Medulla oblongata (tissue), 1 donor: Measurements from ENCODE around the gene CACTIN.
"Not testable (repeated sequence)": the region's sequence is repeated elsewhere in the genome, so short reads cannot be mapped to it uniquely, and the experiment has no call there.

Source experiments
- DNase-seq: peaks from one replicate; pipeline ENCODE4 v3.0.0-alpha.2; 2015; ENCODE audit errors: extremely low spot score

Gene CACTIN

GRCh38 chr19:3628766-3629165, 2.2 kb upstream of the CACTIN start:
- not testable (repeated sequence) for DNase-seq

- no peak for DNase-seq
These were observed 747 bp upstream of the CACTIN start for GRCh38 chr19:3627351-3627723.

GRCh38 chr19:3625996-3626472, 556 bp downstream of the CACTIN start:
- DNase-seq, result no peak

- DNase-seq, result no peak
These were observed 2.9 kb downstream of the CACTIN start for GRCh38 chr19:3623716-3624115.

- DNase-seq, result no peak
These were observed 4.4 kb downstream of the CACTIN start for GRCh38 chr19:3622224-3622623.

GRCh38 chr19:3621689-3622088, 4.9 kb downstream of the CACTIN start:
- DNase-seq, result no peak

GRCh38 chr19:3620817-3621547, 5.6 kb downstream of the CACTIN start:
- DNase-seq, result no peak

- no peak for DNase-seq
These were observed 6.3 kb downstream of the CACTIN start for GRCh38 chr19:3620145-3620816.

GRCh38 chr19:3619631-3620012, 7.0 kb downstream of the CACTIN start:
- no peak for DNase-seq

GRCh38 chr19:3618811-3619630, 7.6 kb downstream of the CACTIN start:
- no peak for DNase-seq

GRCh38 chr19:3618144-3618810, 8.3 kb downstream of the CACTIN start:
- peak; percentile 49 for DNase-seq

- no peak for DNase-seq
These were observed 9.1 kb downstream of the CACTIN start for GRCh38 chr19:3617463-3617862.

GRCh38 chr19:3615524-3616135, 11.0 kb downstream of the CACTIN start:
- no peak for DNase-seq

GRCh38 chr19:3614858-3615505, 11.6 kb downstream of the CACTIN start:
- DNase-seq, result no peak

- no peak for DNase-seq
These were observed 12.6 kb downstream of the CACTIN start for GRCh38 chr19:3613818-3614661.

- no peak for DNase-seq
These were observed 13.5 kb downstream of the CACTIN start for GRCh38 chr19:3612901-3613741.

GRCh38 chr19:3612330-3612729, 14.3 kb downstream of the CACTIN start:
- DNase-seq, result no peak

- DNase-seq, result no peak
These were observed 14.7 kb downstream of the CACTIN start for GRCh38 chr19:3611841-3612240.
